Kidney capillary endothelial cell (primary cell): ENCODE data around the gene ITSN2.
"Not testable (repeated sequence)": the region's sequence is repeated elsewhere in the genome, so short reads cannot be mapped to it uniquely, and the experiment has no call there.

Experiments used
- DNase-seq: peaks from one replicate; pipeline ENCODE4 v3.0.0-alpha.2; 2018; ENCODE audit warnings: low spot score

ITSN2 gene

DNA sequence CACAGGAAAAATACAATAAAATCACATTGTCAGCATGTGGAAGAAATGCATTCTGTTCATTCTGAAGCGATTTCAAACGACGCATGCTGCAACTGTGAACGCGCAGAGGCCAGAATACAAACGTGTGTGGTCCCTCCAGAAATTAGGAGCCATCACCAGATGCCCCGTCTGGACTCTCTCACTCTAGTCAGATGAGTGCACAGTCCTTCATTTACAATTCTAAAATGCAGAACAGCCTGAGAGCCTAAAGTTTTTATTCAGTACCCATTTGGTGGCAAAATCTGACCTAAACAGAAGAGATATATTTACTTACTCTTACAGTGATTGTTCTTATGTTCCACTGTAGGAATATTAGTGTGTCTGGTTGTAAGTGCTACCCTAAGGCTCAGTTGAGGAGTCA lies 148.9 kb downstream of the ITSN2 start:
- DNase-seq: no peak

DNA sequence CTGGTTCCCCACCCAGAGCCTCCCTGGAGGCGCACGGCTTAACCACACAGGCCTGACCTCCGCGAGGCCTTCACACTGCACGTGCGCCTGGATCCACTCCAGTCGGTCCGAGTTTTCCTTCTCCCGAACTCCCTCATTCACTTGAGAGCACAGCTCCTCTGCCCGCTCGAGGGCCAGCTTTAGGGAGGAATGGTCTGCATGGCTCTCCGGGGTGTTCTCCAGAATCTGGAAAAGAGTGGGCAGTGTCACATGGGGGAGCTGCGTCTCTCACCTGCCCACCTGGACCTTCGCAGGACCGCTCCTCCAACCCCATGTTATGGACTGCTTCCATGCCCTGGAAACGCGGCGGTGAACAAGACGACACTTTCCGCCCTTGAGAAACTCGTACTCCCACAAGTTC lies 149.6 kb downstream of the ITSN2 start:
- no peak for DNase-seq

DNA sequence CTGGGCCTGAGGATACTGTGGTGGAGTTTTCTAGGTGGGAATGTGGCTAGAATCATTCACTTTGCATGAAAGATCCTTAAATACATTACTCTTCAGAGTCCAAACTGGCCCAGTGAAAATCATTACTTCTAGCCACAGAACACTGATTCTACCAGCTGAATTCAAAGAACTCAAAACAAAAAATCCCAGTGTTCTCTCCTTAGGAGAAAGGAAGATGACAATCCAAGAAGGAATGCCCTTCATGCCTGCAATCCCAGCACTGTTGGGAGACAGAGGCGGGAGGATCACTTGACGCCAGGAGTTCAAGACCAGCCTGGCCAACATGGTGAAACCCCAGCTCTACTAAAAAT lies 150.3 kb downstream of the ITSN2 start:
- DNase-seq: no peak

- DNase-seq: no peak
Observed at GRCh38 chr2:24209389-24210105, 150.8 kb downstream of the ITSN2 start.

- no peak for DNase-seq
Observed at GRCh38 chr2:24208490-24208889, 151.8 kb downstream of the ITSN2 start.

- DNase-seq: no peak
Observed at GRCh38 chr2:24207359-24207758, 153.0 kb downstream of the ITSN2 start.

DNA sequence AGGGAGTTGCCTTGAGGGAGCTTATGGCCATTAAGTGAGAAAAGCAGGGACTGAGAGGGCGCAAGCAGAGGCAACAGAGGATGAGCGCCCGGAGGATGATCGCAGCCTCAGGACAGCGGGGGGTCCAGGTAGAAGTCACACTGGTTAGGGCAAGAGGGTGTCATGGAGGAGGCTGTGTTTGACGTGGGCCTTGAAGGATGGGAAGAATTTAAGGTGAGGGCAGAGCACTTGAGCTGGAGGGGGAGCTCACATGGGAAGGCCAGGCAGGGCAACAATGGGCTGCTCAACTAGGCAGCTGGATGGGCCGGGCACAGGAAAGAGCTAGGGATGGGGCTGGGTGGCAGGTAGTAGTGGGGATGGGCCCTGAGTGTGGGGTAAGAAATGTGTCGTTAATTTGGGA lies 153.6 kb downstream of the ITSN2 start:
- no peak for DNase-seq

- DNase-seq: no peak
Observed at GRCh38 chr2:24206242-24206641, 154.1 kb downstream of the ITSN2 start.

- DNase-seq: no peak
Observed at GRCh38 chr2:24205131-24205530, 155.2 kb downstream of the ITSN2 start.

DNA sequence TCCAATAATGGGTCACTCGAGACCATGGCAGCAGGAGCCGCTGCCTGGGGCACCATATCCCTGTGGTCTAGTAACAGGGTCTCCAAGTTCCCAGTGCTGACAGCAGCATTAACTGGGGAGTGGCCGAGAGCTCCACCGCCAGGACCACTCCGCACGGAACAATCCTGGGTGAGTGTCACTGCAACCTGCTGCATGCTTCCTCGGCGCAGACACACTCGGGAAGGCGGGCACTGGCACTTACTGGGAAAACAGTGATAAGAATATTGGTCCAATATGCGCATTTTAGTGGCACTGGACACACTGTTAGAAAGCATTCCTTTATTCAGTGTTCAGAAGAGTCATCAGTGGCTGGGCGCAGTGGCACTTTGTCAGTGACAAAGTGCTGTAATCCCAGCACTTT lies 155.8 kb downstream of the ITSN2 start:
- DNase-seq: no peak

- no peak for DNase-seq
Observed at GRCh38 chr2:24203787-24204150, 156.6 kb downstream of the ITSN2 start.

GRCh38 chr2:24203029-24203786 lies 157.1 kb downstream of the ITSN2 start:
- DNase-seq: no peak

GRCh38 chr2:24200799-24201198 lies 159.5 kb downstream of the ITSN2 start:
- no peak for DNase-seq

DNA sequence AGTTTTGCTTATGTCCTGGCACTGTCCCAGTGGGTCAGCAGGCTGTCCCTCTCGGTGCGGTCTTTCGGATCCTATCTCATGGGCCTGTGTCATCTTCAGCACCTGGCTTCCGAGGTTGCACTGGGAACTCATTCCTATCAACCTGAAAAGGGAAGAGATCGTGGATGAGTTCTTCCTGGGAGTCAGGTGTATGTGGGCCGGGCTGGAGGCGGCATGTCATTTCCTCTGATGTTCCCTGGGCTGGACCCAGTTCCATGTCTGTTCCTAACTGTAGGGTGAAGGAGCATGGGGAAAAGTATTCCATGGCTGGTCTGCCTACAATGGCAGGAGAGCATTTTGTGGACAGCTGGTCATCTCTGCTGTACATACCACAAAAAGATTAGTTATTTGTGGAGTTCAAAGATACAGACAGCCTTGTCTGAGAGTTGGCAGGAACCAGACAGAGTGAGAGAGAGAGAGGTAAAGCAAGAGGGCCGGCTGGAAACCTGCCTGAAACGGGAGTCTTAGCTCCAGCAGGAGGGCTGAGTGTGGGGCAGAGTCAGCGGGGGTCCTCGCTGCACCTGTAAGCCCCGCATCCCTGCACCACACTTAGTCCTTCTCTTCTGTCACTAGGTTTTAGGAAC lies 160.3 kb downstream of the ITSN2 start:
- no peak for DNase-seq

- DNase-seq: not testable (repeated sequence)
Observed at GRCh38 chr2:24197213-24197612, 163.1 kb downstream of the ITSN2 start.

- no peak for DNase-seq
Observed at GRCh38 chr2:24191848-24192247, 168.5 kb downstream of the ITSN2 start.

- no peak for DNase-seq
Observed at GRCh38 chr2:24191156-24191555, 169.2 kb downstream of the ITSN2 start.

DNA sequence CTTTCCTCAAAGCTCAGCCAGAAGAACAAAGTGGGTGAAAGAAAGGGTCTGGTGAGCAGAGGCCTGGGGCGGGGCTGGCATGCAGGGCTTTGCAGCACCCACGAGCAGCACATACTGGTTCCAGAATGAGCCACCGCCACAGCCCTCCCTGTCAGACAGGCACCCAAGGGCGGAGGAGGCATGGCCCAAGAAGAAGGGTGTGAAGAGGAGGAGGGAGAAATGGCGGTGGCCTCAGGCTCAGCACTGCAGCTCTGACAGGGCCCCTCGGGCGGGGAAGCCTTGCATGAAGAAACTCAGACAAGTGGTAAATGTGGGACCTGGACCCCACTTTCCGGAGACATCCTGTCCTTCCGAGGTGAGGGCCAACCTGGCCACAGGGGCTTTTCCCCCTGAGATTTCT lies 169.8 kb downstream of the ITSN2 start:
- DNase-seq: no peak

DNA sequence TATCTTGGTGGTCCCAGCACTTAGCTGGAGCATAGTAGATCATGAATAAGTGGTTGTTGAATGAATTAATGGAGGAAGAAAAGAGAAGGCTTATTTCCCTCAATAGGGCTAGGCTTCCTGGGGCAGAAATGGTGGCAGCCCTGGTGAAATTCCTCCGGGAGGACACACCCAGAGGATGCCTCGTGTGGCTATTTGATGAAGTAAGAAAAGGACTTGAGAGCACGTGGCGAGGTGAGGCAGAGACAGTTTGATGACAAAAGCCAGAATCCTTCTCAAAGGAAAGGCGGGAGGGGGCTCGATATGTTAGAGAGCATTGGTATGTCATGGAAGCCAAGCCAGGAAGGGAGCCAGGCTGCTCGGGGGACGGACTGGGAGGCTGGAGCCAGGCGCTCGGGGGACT lies 170.8 kb downstream of the ITSN2 start:
- no peak for DNase-seq

GRCh38 chr2:24183366-24184069 lies 176.8 kb downstream of the ITSN2 start:
- no peak for DNase-seq

DNA sequence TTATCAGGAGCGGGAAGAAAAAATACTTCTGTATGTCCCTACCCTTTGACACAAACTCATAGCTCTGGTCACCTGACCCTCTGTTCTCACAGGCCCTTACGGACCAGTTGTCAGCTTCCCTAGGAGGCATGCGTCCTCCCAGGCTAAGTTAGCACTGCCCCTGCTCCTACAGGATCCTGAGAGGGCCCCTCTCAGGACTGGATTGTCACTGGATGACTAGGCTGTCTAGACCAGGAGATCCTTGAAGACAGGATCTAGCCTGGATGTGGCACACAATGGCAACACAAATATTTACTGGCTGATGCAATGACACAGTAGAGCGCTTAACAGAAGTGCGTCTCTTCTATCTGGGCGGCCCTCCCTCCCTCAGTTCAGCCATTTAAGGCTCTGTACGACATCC lies 177.8 kb downstream of the ITSN2 start:
- DNase-seq: no peak

GRCh38 chr2:24181849-24182248 lies 178.5 kb downstream of the ITSN2 start:
- no peak for DNase-seq

DNA sequence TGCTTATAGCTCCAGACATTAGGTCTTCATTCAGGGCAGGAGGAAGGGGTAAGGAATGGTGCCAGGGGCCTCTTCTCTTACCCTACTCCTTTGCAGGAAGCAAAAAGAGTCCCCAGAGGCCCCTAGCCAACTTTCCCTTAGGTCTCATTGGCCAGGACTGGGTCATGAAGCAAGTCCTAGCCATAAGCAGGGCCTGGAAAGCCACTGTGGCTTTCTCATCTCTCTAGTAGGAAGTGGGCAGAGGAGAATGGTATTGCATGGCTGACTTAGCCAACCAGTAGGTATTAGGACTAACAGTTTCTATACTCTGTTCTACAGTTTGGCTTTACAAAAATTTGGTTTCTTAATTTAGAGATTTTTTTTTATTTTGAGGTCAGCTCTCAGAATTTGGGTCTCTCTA lies 180.7 kb downstream of the ITSN2 start:
- DNase-seq: no peak
